HG02840 (cell line): ENCODE results near the gene GBGT1.

Experiments used
- ATAC-seq: cut with Tn5 transposase; IDR thresholded peaks from one replicate; pipeline ENCODE4 v1.9.1; 2021; ENCODE audit warnings: mild to moderate bottlenecking, moderate library complexity, moderate number of reproducible peaks; ENCODE audit not compliant: unreplicated experiment, low FRiP score

The GBGT1 gene

GRCh38 chr9:133117271-133118178 lies 46.2 kb downstream of the GBGT1 start:
- no peak for ATAC-seq

GRCh38 chr9:133116346-133117231 lies 47.1 kb downstream of the GBGT1 start:
- ATAC-seq = no peak

- ATAC-seq = peak; percentile 64
Measured at GRCh38 chr9:133115604-133116345, 47.9 kb downstream of the GBGT1 start.

GRCh38 chr9:133114886-133115603 lies 48.7 kb downstream of the GBGT1 start:
- ATAC-seq = no peak

GRCh38 chr9:133113949-133114885 lies 49.5 kb downstream of the GBGT1 start:
- no peak for ATAC-seq

- no peak for ATAC-seq
Measured at GRCh38 chr9:133113163-133113948, 50.4 kb downstream of the GBGT1 start.

- no peak for ATAC-seq
Measured at GRCh38 chr9:133112663-133113026, 51.1 kb downstream of the GBGT1 start.

- ATAC-seq = no peak
Measured at GRCh38 chr9:133111808-133112662, 51.7 kb downstream of the GBGT1 start.

- ATAC-seq = no peak
Measured at GRCh38 chr9:133109931-133110650, 53.6 kb downstream of the GBGT1 start.

GRCh38 chr9:133108794-133109641 lies 54.7 kb downstream of the GBGT1 start:
- no peak for ATAC-seq

- ATAC-seq = no peak
Measured at GRCh38 chr9:133107961-133108793, 55.5 kb downstream of the GBGT1 start.

- no peak for ATAC-seq
Measured at GRCh38 chr9:133107245-133107722, 56.4 kb downstream of the GBGT1 start.

GRCh38 chr9:133106511-133107244 lies 57.0 kb downstream of the GBGT1 start:
- no peak for ATAC-seq

GRCh38 chr9:133105461-133105770 lies 58.3 kb downstream of the GBGT1 start:
- ATAC-seq = no peak
